GM19395 (cell line): ENCODE measurements around the gene RARA.
"Not testable (repeated sequence)": the region's sequence is repeated elsewhere in the genome, so short reads cannot be mapped to it uniquely, and the experiment has no call there.

Experiments used
- ATAC-seq: cut with Tn5 transposase; IDR thresholded peaks from one replicate; pipeline ENCODE4 v1.9.1; 2021; ENCODE audit warnings: mild to moderate bottlenecking, moderate library complexity; ENCODE audit not compliant: unreplicated experiment

Gene RARA

GRCh38 chr17:40355804-40356758, 47.1 kb downstream of the RARA start:
- ATAC-seq, result no peak

- ATAC-seq, result no peak
Measured at GRCh38 chr17:40356990-40357881, 48.3 kb downstream of the RARA start.

GRCh38 chr17:40358323-40359038, 49.5 kb downstream of the RARA start:
- ATAC-seq, result no peak

- ATAC-seq, result no peak
Measured at GRCh38 chr17:40360091-40360490, 51.1 kb downstream of the RARA start.

- ATAC-seq, result no peak
Measured at GRCh38 chr17:40361063-40361924, 52.3 kb downstream of the RARA start.

GRCh38 chr17:40361925-40362695, 53.1 kb downstream of the RARA start:
- ATAC-seq, result no peak

GRCh38 chr17:40362696-40363110, 53.7 kb downstream of the RARA start:
- ATAC-seq, result no peak

GRCh38 chr17:40363111-40363827, 54.3 kb downstream of the RARA start:
- ATAC-seq, result no peak

- ATAC-seq, result no peak
Measured at GRCh38 chr17:40364121-40364861, 55.3 kb downstream of the RARA start, which contains the start of gene GJD3. GJD3 (minus strand) TSS chr17:40364737; CDS start chr17:40363815, 922 bp downstream.

GRCh38 chr17:40364906-40365305, 55.9 kb downstream of the RARA start:
- no peak for ATAC-seq

GRCh38 chr17:40366076-40366860, 57.3 kb downstream of the RARA start:
- ATAC-seq, result no peak

GRCh38 chr17:40366861-40367518, 58.0 kb downstream of the RARA start:
- ATAC-seq, result no peak

- ATAC-seq, result not testable (repeated sequence)
Measured at GRCh38 chr17:40367728-40368127, 58.7 kb downstream of the RARA start.

GRCh38 chr17:40369923-40370322, 60.9 kb downstream of the RARA start:
- no peak for ATAC-seq

GRCh38 chr17:40371261-40371929, 62.4 kb downstream of the RARA start:
- no peak for ATAC-seq

GRCh38 chr17:40372031-40372430, 63.1 kb downstream of the RARA start:
- no peak for ATAC-seq
